ENCODE data around the gene GPRASP3. TPM values are rescaled to one million over a fixed set of nuclear protein-coding genes. Genes with fewer than 3 reads are reported as not detected.

Gene GPRASP3
- total RNA-seq, 1 donor from 2014 or later = 10.5 TPM

- TF ChIP-seq CTCF (IDR thresholded peaks at IDR 0.05; ENCODE audit: unreplicated experiment) = no peak
- peak overlapping the region; percentile 95 for H3K4me3 Mint-ChIP-seq (ENCODE audit: unreplicated experiment)
- peaks cover 3% of the 10 kb centered on the region for H3K36me3 Mint-ChIP-seq (ENCODE audit: low read depth, unreplicated experiment)
- peak overlapping the region; percentile 70 for H3K27ac Mint-ChIP-seq (ENCODE audit: unreplicated experiment)
- no peaks in the 10 kb centered on the region for H3K9me3 Mint-ChIP-seq (ENCODE audit: unreplicated experiment)
- peaks cover 15% of the 10 kb centered on the region for H3K4me1 Mint-ChIP-seq (ENCODE audit: unreplicated experiment)
- H3K27me3 Mint-ChIP-seq (ENCODE audit: unreplicated experiment) = peaks cover 5% of the 10 kb centered on the region
- DNase-seq (ENCODE audit: low spot score) = peak; percentile 45
Observed at GRCh38 chrX:102745857-102746584, 25.5 kb downstream of the GPRASP3 start.

- Mint-ChIP-seq H3K36me3 (ENCODE audit: low read depth, unreplicated experiment) (no peaks in the 10 kb centered on the region), H3K4me1 (ENCODE audit: unreplicated experiment) (peaks cover 4% of the 10 kb centered on the region), H3K27ac (ENCODE audit: unreplicated experiment) (no peak overlapping the region), H3K4me3 (ENCODE audit: unreplicated experiment) (no peak overlapping the region), H3K9me3 (ENCODE audit: unreplicated experiment) (no peaks in the 10 kb centered on the region), H3K27me3 (ENCODE audit: unreplicated experiment) (peaks cover 4% of the 10 kb centered on the region)
- no peak for TF ChIP-seq CTCF (IDR thresholded peaks at IDR 0.05; ENCODE audit: unreplicated experiment)
- no peak for DNase-seq (ENCODE audit: low spot score)
Observed at GRCh38 chrX:102765217-102765616, 44.7 kb downstream of the GPRASP3 start.

GRCh38 chrX:102765809-102766208, 45.3 kb downstream of the GPRASP3 start:
- TF ChIP-seq CTCF (IDR thresholded peaks at IDR 0.05; ENCODE audit: unreplicated experiment) = no peak
- peaks cover 4% of the 10 kb centered on the region for H3K27me3 Mint-ChIP-seq (ENCODE audit: unreplicated experiment)
- no peaks in the 10 kb centered on the region for H3K36me3 Mint-ChIP-seq (ENCODE audit: low read depth, unreplicated experiment)
- H3K4me3 Mint-ChIP-seq (ENCODE audit: unreplicated experiment) = no peak overlapping the region
- H3K4me1 Mint-ChIP-seq (ENCODE audit: unreplicated experiment) = peaks cover 5% of the 10 kb centered on the region
- no peaks in the 10 kb centered on the region for H3K9me3 Mint-ChIP-seq (ENCODE audit: unreplicated experiment)
- no peak overlapping the region for H3K27ac Mint-ChIP-seq (ENCODE audit: unreplicated experiment)
- no peak for DNase-seq (ENCODE audit: low spot score)

- peaks cover 5% of the 10 kb centered on the region for H3K4me1 Mint-ChIP-seq (ENCODE audit: unreplicated experiment)
- H3K9me3 Mint-ChIP-seq (ENCODE audit: unreplicated experiment) = no peaks in the 10 kb centered on the region
- no peak overlapping the region for H3K4me3 Mint-ChIP-seq (ENCODE audit: unreplicated experiment)
- no peak for TF ChIP-seq CTCF (IDR thresholded peaks at IDR 0.05; ENCODE audit: unreplicated experiment)
- no peaks in the 10 kb centered on the region for H3K36me3 Mint-ChIP-seq (ENCODE audit: low read depth, unreplicated experiment)
- H3K27me3 Mint-ChIP-seq (ENCODE audit: unreplicated experiment) = peaks cover 4% of the 10 kb centered on the region
- no peak overlapping the region for H3K27ac Mint-ChIP-seq (ENCODE audit: unreplicated experiment)
- DNase-seq (ENCODE audit: low spot score) = no peak
Observed at GRCh38 chrX:102767287-102767686, 46.7 kb downstream of the GPRASP3 start.

GRCh38 chrX:102768987-102769761, 48.6 kb downstream of the GPRASP3 start:
- H3K4me3 Mint-ChIP-seq (ENCODE audit: unreplicated experiment) = peak overlapping the region; percentile 98
- DNase-seq (ENCODE audit: low spot score) = peak; percentile 71
- H3K27me3 Mint-ChIP-seq (ENCODE audit: unreplicated experiment) = peaks cover 4% of the 10 kb centered on the region
- no peaks in the 10 kb centered on the region for H3K9me3 Mint-ChIP-seq (ENCODE audit: unreplicated experiment)
- peak overlapping the region; percentile 99 for H3K27ac Mint-ChIP-seq (ENCODE audit: unreplicated experiment)
- peaks cover 5% of the 10 kb centered on the region for H3K4me1 Mint-ChIP-seq (ENCODE audit: unreplicated experiment)
- TF ChIP-seq CTCF (IDR thresholded peaks at IDR 0.05; ENCODE audit: unreplicated experiment) = no peak
- no peaks in the 10 kb centered on the region for H3K36me3 Mint-ChIP-seq (ENCODE audit: low read depth, unreplicated experiment)
